RWPE2 (cell line): ENCODE data around the gene FUT1.
A peak's percentile ranks its signal among the peaks of the same experiment; 100 is the strongest.
"Not testable (repeated sequence)": the region's sequence is repeated elsewhere in the genome, so short reads cannot be mapped to it uniquely, and the experiment has no call there.

ENCODE experiments used
- ATAC-seq: fragments of 200-7000 bp; cut with Tn5 transposase; 3 replicates; pipeline ENCODE4 v1.9.1; 2021; ENCODE audit warnings: low read depth
- DNase-seq: peaks from one replicate; pipeline ENCODE4 v3.0.0-alpha.2; 2020; ENCODE audit warnings: low spot score
- H3K27ac ChIP-seq: fragments of 450-650 bp; 2 replicates; pipeline ENCODE4 v1.5.1; 2017; ENCODE audit warnings: mild to moderate bottlenecking; ENCODE audit not compliant: poor library complexity, severe bottlenecking
- H3K27me3 ChIP-seq: fragments of 250-450 bp; sonication (Bioruptor Pico); 2 replicates; pipeline ENCODE4 v1.5.1; 2021; ENCODE audit warnings: mild to moderate bottlenecking, moderate library complexity; ENCODE audit not compliant: insufficient read depth, poor library complexity, severe bottlenecking
- H3K36me3 ChIP-seq: fragments of 250-450 bp; sonication (Bioruptor Pico); 2 replicates; pipeline ENCODE4 v1.5.1; 2020; ENCODE audit warnings: low read depth, mild to moderate bottlenecking, moderate library complexity
- H3K4me1 ChIP-seq: fragments of 250-450 bp; sonication (Bioruptor Pico); 2 replicates; pipeline ENCODE4 v1.5.1; 2021; ENCODE audit warnings: mild to moderate bottlenecking, moderate library complexity; ENCODE audit not compliant: insufficient read depth, poor library complexity, severe bottlenecking
- H3K4me3 ChIP-seq: fragments of 250-450 bp; sonication (Bioruptor Pico); 2 replicates; pipeline ENCODE4 v1.5.1; 2021; ENCODE audit warnings: mild to moderate bottlenecking, moderate library complexity; ENCODE audit not compliant: severe bottlenecking
- H3K9me3 ChIP-seq: fragments of 250-450 bp; sonication (Bioruptor Pico); 2 replicates; pipeline ENCODE4 v1.5.1; 2021; ENCODE audit warnings: mild to moderate bottlenecking, moderate library complexity; ENCODE audit not compliant: severe bottlenecking
- TF ChIP-seq, protein P1 (sequence below): fragments of 450-650 bp; IDR thresholded peaks from one replicate; pipeline ENCODE4 v1.5.1; 2017; ENCODE audit warnings: mild to moderate bottlenecking, moderate library complexity; ENCODE audit not compliant: poor library complexity, severe bottlenecking

Gene FUT1

DNA sequence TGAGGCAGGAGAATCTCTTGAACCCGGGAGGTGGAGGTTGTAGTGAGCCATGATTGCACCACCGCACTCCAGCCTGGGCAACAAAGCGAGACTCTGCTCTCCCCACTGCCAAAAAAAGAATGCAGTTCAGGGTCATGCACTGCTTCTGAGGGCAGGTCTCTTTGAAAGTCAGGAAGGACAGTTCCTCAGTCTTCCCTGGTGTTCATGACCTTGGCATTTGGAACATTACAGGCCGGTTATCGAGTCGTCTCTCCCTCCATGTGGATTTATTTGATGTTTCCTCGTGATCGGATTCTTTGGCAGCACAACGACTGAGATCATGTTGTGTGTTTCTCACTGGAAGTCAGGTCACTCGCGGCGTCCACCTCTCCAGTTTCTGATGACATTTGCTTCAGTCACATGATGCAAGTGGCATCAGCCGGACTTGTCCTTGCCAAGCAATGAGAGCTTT, 20.1 kb upstream of the FUT1 start:
- Histone ChIP-seq H3K9me3 (no peaks in the 10 kb centered on the region), H3K27me3 (no peaks in the 10 kb centered on the region), H3K4me3 (no peak overlapping the region), H3K4me1 (peaks cover 9% of the 10 kb centered on the region), H3K36me3 (no peaks in the 10 kb centered on the region), H3K27ac (no peak overlapping the region)
- DNase-seq = no peak
- no peak for ATAC-seq
- TF ChIP-seq, protein P1, sequence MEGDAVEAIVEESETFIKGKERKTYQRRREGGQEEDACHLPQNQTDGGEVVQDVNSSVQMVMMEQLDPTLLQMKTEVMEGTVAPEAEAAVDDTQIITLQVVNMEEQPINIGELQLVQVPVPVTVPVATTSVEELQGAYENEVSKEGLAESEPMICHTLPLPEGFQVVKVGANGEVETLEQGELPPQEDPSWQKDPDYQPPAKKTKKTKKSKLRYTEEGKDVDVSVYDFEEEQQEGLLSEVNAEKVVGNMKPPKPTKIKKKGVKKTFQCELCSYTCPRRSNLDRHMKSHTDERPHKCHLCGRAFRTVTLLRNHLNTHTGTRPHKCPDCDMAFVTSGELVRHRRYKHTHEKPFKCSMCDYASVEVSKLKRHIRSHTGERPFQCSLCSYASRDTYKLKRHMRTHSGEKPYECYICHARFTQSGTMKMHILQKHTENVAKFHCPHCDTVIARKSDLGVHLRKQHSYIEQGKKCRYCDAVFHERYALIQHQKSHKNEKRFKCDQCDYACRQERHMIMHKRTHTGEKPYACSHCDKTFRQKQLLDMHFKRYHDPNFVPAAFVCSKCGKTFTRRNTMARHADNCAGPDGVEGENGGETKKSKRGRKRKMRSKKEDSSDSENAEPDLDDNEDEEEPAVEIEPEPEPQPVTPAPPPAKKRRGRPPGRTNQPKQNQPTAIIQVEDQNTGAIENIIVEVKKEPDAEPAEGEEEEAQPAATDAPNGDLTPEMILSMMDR = no peak

DNA sequence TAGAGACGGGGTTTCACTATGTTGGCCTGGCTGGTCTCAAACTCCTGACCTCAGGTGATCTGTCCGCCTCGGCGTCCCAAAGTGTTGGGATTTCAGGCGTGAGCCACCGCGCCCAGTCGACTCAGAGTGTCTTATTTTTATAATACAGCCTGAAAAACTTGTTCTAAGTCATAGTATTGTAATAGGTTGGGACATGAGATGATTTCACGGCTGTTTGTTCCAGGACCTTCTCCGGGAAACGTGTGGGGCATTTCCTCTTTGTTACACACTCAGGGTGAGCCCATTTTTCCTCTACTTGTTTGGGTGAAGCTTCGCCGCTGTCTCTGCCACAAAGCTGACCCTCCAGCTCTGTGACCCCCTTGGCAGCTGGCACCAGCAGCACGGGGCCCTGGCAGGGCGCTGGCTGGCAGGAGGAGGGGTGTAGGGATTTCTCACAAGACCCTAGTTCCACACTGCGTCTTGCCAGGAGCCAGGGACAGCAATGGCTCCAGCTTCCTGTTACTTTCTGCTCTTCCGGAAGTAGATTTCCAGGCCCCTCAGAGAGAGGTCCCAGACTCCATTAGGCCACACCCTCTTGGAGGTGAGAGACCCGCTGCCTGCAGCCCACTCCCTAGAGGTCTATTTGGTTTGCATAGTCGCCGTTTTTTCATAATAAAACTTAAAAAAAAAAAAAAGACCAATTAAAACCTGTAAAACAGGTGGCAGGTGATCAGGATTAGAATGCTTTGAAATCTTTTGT, 18.5 kb upstream of the FUT1 start:
- Histone ChIP-seq H3K4me1 (peaks cover 9% of the 10 kb centered on the region), H3K4me3 (no peak overlapping the region), H3K27me3 (no peaks in the 10 kb centered on the region), H3K27ac (no peak overlapping the region), H3K36me3 (no peaks in the 10 kb centered on the region), H3K9me3 (no peaks in the 10 kb centered on the region)
- ATAC-seq = peak; percentile 9; the same call in 1 of the 3 replicates
- TF ChIP-seq, protein P1 = no peak
- no peak for DNase-seq

DNA sequence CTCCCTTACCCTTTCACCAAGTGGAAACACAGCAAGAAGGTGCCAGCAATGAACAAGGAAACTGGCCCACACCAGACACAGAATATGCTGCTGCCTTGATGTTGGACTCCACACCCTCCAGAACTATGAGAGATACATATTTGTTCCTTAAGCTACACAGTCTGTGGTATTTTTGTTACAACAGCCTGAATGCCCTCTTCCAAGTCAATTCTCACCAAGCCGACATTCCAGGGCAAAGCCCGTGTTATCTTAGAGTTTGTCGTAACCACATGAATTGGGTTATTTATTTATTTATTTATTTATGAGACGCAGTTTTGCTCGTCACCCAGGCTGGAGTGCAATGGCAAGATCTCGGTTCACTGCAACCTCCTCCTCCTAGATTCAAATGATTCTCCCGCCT, 17.8 kb upstream of the FUT1 start:
- H3K9me3 ChIP-seq = no peaks in the 10 kb centered on the region
- DNase-seq = no peak
- H3K27ac ChIP-seq = no peak overlapping the region
- H3K36me3 ChIP-seq = no peaks in the 10 kb centered on the region
- no peaks in the 10 kb centered on the region for H3K27me3 ChIP-seq
- TF ChIP-seq, protein P1 = no peak
- H3K4me3 ChIP-seq = no peak overlapping the region
- H3K4me1 ChIP-seq = peaks cover 9% of the 10 kb centered on the region
- peak; percentile 95 for ATAC-seq

DNA sequence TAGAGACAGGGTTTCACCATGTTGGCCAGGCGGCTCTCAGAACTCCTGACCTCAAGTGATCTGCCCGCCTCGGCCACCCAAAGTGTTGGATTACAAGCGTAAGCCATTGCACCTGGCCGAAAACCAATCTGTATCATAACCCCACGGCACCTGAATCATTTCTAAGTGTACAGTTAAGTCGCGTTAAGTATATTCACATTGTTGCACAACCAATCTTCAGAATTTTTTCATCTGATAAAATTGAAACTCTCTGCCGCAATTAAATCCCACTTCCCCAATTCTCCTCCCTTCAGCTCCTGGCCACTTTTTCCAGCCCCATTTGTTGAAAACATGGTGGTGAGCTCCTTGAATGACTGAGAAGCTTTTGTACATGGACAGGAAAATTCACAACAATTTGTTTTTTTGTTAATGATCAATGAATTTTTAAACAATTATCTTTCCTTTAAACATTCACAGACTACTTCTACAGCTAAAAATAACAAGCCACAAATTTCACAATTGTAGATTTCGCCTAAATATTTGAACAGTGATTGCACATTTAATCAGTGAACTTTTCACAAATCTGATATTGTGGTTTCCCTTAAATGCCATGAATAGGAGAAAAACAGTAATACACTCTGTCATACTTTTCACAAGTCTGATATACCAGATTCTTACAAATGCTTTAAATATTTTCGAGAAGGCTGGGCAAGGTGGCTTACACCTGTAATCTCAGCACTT, 16.7 kb upstream of the FUT1 start:
- H3K9me3 ChIP-seq = no peaks in the 10 kb centered on the region
- H3K4me3 ChIP-seq = no peak overlapping the region
- no peaks in the 10 kb centered on the region for H3K27me3 ChIP-seq
- ATAC-seq (no peak), DNase-seq (no peak)
- peaks cover 9% of the 10 kb centered on the region for H3K4me1 ChIP-seq
- H3K27ac ChIP-seq = no peak overlapping the region
- TF ChIP-seq, protein P1 = no peak
- H3K36me3 ChIP-seq = no peaks in the 10 kb centered on the region

DNA sequence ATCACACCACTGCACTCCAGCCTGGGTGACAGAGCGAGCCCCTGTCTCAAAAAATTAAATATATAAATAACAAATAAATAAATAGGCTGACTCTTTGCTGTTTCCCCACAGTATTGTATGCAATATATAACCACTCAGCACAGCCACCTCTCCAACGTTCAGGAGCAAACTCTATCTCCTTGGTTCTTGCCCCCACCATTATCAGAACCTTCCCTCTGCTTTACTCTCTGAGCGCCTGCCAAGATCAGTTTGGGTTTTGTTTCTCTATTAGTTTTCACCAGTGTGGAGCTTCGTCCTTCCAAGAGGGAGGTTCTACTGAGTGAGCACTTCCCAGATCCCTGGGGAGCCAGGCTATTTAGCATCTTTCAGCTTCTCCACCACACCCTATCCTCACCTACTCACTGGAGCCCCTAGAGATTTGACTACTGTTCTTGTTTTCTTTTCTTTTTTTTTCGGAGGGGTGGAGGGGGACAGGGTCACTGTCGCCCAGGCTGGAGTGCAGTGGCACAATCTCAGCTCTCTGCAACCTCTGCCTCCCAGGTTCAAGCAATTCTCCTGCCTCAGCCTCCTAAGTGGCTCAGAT, 15.8 kb upstream of the FUT1 start:
- H3K4me3 ChIP-seq, H3K27me3 ChIP-seq, H3K4me1 ChIP-seq, DNase-seq, H3K9me3 ChIP-seq, ATAC-seq, H3K36me3 ChIP-seq, H3K27ac ChIP-seq: not testable (repeated sequence)

DNA sequence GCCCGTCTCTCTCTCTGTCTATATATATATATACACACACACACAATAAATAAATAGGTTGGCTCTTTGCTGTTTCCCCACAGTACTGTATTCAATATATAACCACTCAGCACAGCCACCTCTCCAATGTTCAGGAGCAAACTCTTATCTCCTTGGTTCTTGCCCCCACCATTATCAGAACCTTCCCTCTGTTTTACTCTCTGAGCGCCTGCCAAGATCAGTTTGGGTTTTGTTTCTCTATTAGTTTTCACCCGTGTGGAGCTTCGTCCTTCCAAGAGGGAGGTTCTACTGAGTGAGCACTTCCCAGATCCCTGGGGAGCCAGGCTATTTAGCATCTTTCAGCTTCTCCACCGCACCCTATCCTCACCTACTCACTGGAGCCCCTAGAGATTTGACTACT, 13.4 kb upstream of the FUT1 start:
- not testable (repeated sequence) for H3K27ac ChIP-seq, ATAC-seq, DNase-seq, H3K4me1 ChIP-seq, H3K36me3 ChIP-seq, H3K27me3 ChIP-seq, H3K4me3 ChIP-seq, H3K9me3 ChIP-seq
